Endothelial cell of umbilical vein (primary cell): ENCODE data around the gene MAST4. TPM values are rescaled to one million over a fixed set of nuclear protein-coding genes. Genes with fewer than 3 reads are reported as not detected.

ENCODE experiments used
- BruUV-seq: library from RNA; stranded (reverse); fragments of 400-500 nt; replicated peaks from 2 replicates; lab custom pipeline; 2021; lab: Mats Ljungman, UMichigan
- CTCF ChIA-PET: fragments of 300-600, 350-600 bp; sonication (Branson Sonifier 250); formaldehyde crosslinking; loops from one replicate; lab custom pipeline; 2021; ENCODE audit warnings: antibody characterized with exemption, inconsistent platforms; lab: Charles Lee
- POLR2A ChIA-PET: fragments of 300-600, 350-600 bp; sonication (Branson Sonifier 250); formaldehyde crosslinking; loops from one replicate; lab custom pipeline; 2021; ENCODE audit warnings: antibody characterized with exemption, inconsistent platforms; lab: Charles Lee
- DNase-seq: peaks from one replicate; pipeline ENCODE4 v3.0.0-alpha.2; 2011; ENCODE audit warnings: low read depth, low spot score
- FAIRE-seq: peaks from 2 replicates; lab custom pipeline; 2011; peaks lifted over from hg19 to GRCh38; lab: Jason Lieb, UNC
- H2AFZ ChIP-seq: 2 replicates; pipeline ENCODE4 v1.6.0; 2012; ENCODE audit warnings: low read depth, low read length, control low read depth, inconsistent platforms
- H3K27ac ChIP-seq: 2 replicates; pipeline ENCODE4 v1.5.1; 2011; ENCODE audit warnings: low read depth, mild to moderate bottlenecking, control low read depth, low read length, moderate library complexity; ENCODE audit not compliant: insufficient read depth
- H3K27me3 ChIP-seq, 2 experiments: 2 replicates each; pipeline versions ENCODE4 v1.6.0 to v1.6.1; 2011; ENCODE audit warnings: low read length in 2 of 2, mixed read lengths in 1 of 2; ENCODE audit not compliant: control insufficient read depth in 2 of 2, insufficient read depth in 2 of 2
- H3K36me3 ChIP-seq, 2 experiments: 2 replicates in 1 of 2; 3 replicates in 1 of 2; pipeline ENCODE4 v1.5.1; 2011; ENCODE audit warnings: low read length in 2 of 2, mild to moderate bottlenecking in 1 of 2, moderate library complexity in 1 of 2; ENCODE audit not compliant: control insufficient read depth in 2 of 2, insufficient read depth in 2 of 2; ENCODE audit errors: extremely low read depth in 1 of 2
- H3K4me1 ChIP-seq: 3 replicates; pipeline ENCODE4 v1.5.1; 2011; ENCODE audit warnings: mild to moderate bottlenecking, low read length; ENCODE audit not compliant: control insufficient read depth, insufficient read depth; ENCODE audit errors: extremely low read depth
- H3K4me2 ChIP-seq: 2 replicates; pipeline ENCODE4 v1.6.1; 2011; ENCODE audit warnings: low read length, control low read depth, mixed read lengths; ENCODE audit not compliant: insufficient read depth
- H3K4me3 ChIP-seq, 3 experiments: fragments of 200-600 bp in 1 of 3; sonication (generic), shearing (Covaris generic) in 1 of 3; replicated peaks in 1 of 3; 2 replicates each; pipeline ENCODE4 v1.5.1; 2011 to 2016; ENCODE audit warnings: control low read depth in 3 of 3, low read length in 3 of 3, mild to moderate bottlenecking in 2 of 3, inconsistent platforms in 1 of 3, low read depth in 1 of 3, moderate library complexity in 1 of 3; ENCODE audit not compliant: insufficient read depth in 1 of 3
- H3K79me2 ChIP-seq: 2 replicates; pipeline ENCODE4 v1.6.0; 2012; ENCODE audit warnings: low read length, inconsistent platforms; ENCODE audit not compliant: control insufficient read depth, insufficient read depth
- H3K9ac ChIP-seq: replicated peaks from 2 replicates; pipeline ENCODE3; 2011; ENCODE audit warnings: low read length, control low read depth; ENCODE audit not compliant: insufficient read depth; ENCODE audit errors: extremely low read depth
- H3K9me1 ChIP-seq: replicated peaks from 3 replicates; pipeline ENCODE4 v1.6.0; 2011; ENCODE audit warnings: mild to moderate bottlenecking, low read length; ENCODE audit not compliant: control insufficient read depth, insufficient read depth; ENCODE audit errors: extremely low read depth
- H3K9me3 ChIP-seq: replicated peaks from 2 replicates; pipeline ENCODE4 v1.5.1; 2012; ENCODE audit warnings: low read length, inconsistent platforms; ENCODE audit not compliant: control insufficient read depth, insufficient read depth
- H4K20me1 ChIP-seq: replicated peaks from 2 replicates; pipeline ENCODE3; 2011; ENCODE audit warnings: mild to moderate bottlenecking, low read length; ENCODE audit not compliant: control insufficient read depth, insufficient read depth; ENCODE audit errors: extremely low read depth
- CTCF ChIP-seq, 2 donors: IDR thresholded peaks; 1 replicate in 1 of 2; 2 replicates in 1 of 2; pipeline ENCODE4 v1.5.1; 2011; ENCODE audit warnings: low read length in 2 of 2, mild to moderate bottlenecking in 2 of 2, moderate library complexity in 2 of 2, control low read depth in 1 of 2, inconsistent platforms in 1 of 2, low read depth in 1 of 2; ENCODE audit not compliant: insufficient read depth in 1 of 2; ENCODE audit errors: extremely low read depth in 1 of 2
- EZH2 ChIP-seq: IDR thresholded peaks from 2 replicates; pipeline ENCODE4 v1.6.1; 2012; ENCODE audit warnings: borderline replicate concordance, low read depth, mild to moderate bottlenecking, moderate library complexity, low read length, inconsistent platforms; ENCODE audit not compliant: severe bottlenecking
- FOS ChIP-seq: IDR thresholded peaks from 2 replicates; pipeline ENCODE4 v1.6.1; 2011; ENCODE audit warnings: mild to moderate bottlenecking, low read length, moderate library complexity, borderline replicate concordance; ENCODE audit not compliant: insufficient read depth
- GATA2 ChIP-seq: IDR thresholded peaks from 2 replicates; pipeline ENCODE4 v1.7.0; 2011; ENCODE audit warnings: low read depth, mild to moderate bottlenecking, moderate library complexity, mixed read lengths, low read length; ENCODE audit not compliant: insufficient read length, insufficient read depth
- JUN ChIP-seq: IDR thresholded peaks from 2 replicates; pipeline ENCODE4 v1.6.1; 2011; ENCODE audit warnings: borderline replicate concordance, low read depth; ENCODE audit not compliant: insufficient read length, insufficient read depth
- MAX ChIP-seq: IDR thresholded peaks from 2 replicates; pipeline ENCODE4 v1.6.1; 2011; ENCODE audit not compliant: insufficient read depth, insufficient read length
- MYC ChIP-seq: IDR thresholded peaks from one replicate; pipeline ENCODE4 v1.6.1; 2011; ENCODE audit warnings: mild to moderate bottlenecking, low read depth, low read length
- POLR2A ChIP-seq: IDR thresholded peaks from 2 replicates; pipeline ENCODE4 v1.6.1; 2012; ENCODE audit warnings: low read depth, mild to moderate bottlenecking, control low read depth, low read length
- POLR2AphosphoS5 ChIP-seq: IDR thresholded peaks from 2 replicates; pipeline ENCODE4 v1.6.1; 2012; ENCODE audit warnings: low read depth, mild to moderate bottlenecking, control low read depth, low read length, moderate library complexity; ENCODE audit not compliant: insufficient read depth
- dilution Hi-C: fragments of 300-500 bp; cut with MboI; formaldehyde crosslinking; loops from one replicate; pipeline ENCODE4 v1.15.0; 2019; ENCODE audit warnings: low sequenced_read_pairs; ENCODE audit not compliant: extremely low pct_ligation_motif_present
- intact Hi-C: fragments of 100-400 bp; cut with micrococcal nuclease; formaldehyde crosslinking; loops from one replicate; pipeline ENCODE4 v1.10.0; 2022
- polyA plus RNA-seq, 4 experiments: library from polyadenylated mRNA; depleted of rRNA in 3 of 4; stranded (reverse) in 3 of 4; unstranded in 1 of 4; fragments of >200 nt; gene quantifications; 2 replicates each; pipeline versions ENCODE4 v1.2.1 to v1.2.3, GENCODE V29; 2011 to 2012; ENCODE audit warnings: missing spikeins in 1 of 4
- total RNA-seq: library from RNA; stranded (reverse); gene quantifications from 2 replicates; pipeline ENCODE4 v1.2.3, GENCODE V29; 2021

Gene MAST4
- total and polyA plus RNA-seq, 2 donors (not counting 3 experiments of a cell fraction or from before 2014, with no cell fraction given), result 40.2 to 116 TPM

GRCh38 chr5:67093279-67093678 lies 497.1 kb downstream of the MAST4 start:
- FAIRE-seq (no peak), DNase-seq (no peak)
- H3K27ac ChIP-seq, result no peak overlapping the region
- no peak overlapping the region for H3K4me2 ChIP-seq
- peaks cover 17% of the 10 kb centered on the region for H3K4me1 ChIP-seq
- BruUV-seq, result no TSS peak
- no peaks in the 10 kb centered on the region for H3K9me3 ChIP-seq
- no peak overlapping the region for H3K9ac ChIP-seq
- H3K36me3 ChIP-seq, result peaks cover 0 to 5% of the 10 kb centered on the region in 2 experiments
- no peaks in the 10 kb centered on the region for H4K20me1 ChIP-seq
- H2AFZ ChIP-seq, result no peak overlapping the region
- ChIA-PET CTCF (no interaction called here), POLR2A (no interaction called here)
- dilution Hi-C loops (no loop called here), intact Hi-C loops (loop anchor here (5.0 kb wide), 1 partner anchor 106 kb away; no protein-coding TSS in a partner anchor)
- no peak for TF ChIP-seq EZH2
- no peak for TF ChIP-seq GATA2
- TF ChIP-seq POLR2AphosphoS5, result no peak
- no peak for TF ChIP-seq CTCF (IDR thresholded peaks at IDR 0.05; ENCODE audit: extremely low read depth in 1 of 2, insufficient read depth in 1 of 2, low read depth in 1 of 2, low read length in 2 of 2)
- no peak for TF ChIP-seq MAX
- no peak for TF ChIP-seq FOS
- no peak for TF ChIP-seq POLR2A
- TF ChIP-seq MYC, result no peak
- TF ChIP-seq JUN, result no peak
- peaks cover 8% of the 10 kb centered on the region for H3K79me2 ChIP-seq
- no peak overlapping the region for H3K4me3 ChIP-seq
- no peaks in the 10 kb centered on the region for H3K9me1 ChIP-seq
- H3K27me3 ChIP-seq, result no peaks in the 10 kb centered on the region
